GM04503 (cell line): Measurements from ENCODE around the gene C16orf90.
"Not testable (repeated sequence)": the region's sequence is repeated elsewhere in the genome, so short reads cannot be mapped to it uniquely, and the experiment has no call there.

ENCODE experiments used
- DNase-seq: peaks from one replicate; pipeline ENCODE4 v3.0.0-alpha.2; 2012; ENCODE audit warnings: low read depth

C16orf90 gene

GRCh38 chr16:3495176-3495575 is at the start of gene C16orf90:
Gene C16orf90 (minus strand): TSS chr16:3495489. CDS start chr16:3495421, 68 bp downstream.
- no peak for DNase-seq

- DNase-seq, result no peak
Observed at GRCh38 chr16:3542601-3543373, 47.5 kb upstream of the C16orf90 start.

- DNase-seq, result no peak
Observed at GRCh38 chr16:3541527-3542155, 46.4 kb upstream of the C16orf90 start.

GRCh38 chr16:3538222-3538621 is 42.9 kb upstream of the C16orf90 start:
- no peak for DNase-seq

- DNase-seq, result no peak
Observed at GRCh38 chr16:3536851-3537250, 41.6 kb upstream of the C16orf90 start.

- peak; percentile 68 for DNase-seq
Observed at GRCh38 chr16:3536271-3536731, 41.0 kb upstream of the C16orf90 start.

GRCh38 chr16:3534126-3534525 is 38.8 kb upstream of the C16orf90 start:
- no peak for DNase-seq

GRCh38 chr16:3532741-3533140 is 37.5 kb upstream of the C16orf90 start:
- no peak for DNase-seq

- no peak for DNase-seq
Observed at GRCh38 chr16:3530371-3530914, 35.2 kb upstream of the C16orf90 start.

GRCh38 chr16:3529175-3529574 is 33.9 kb upstream of the C16orf90 start:
- no peak for DNase-seq

- no peak for DNase-seq
Observed at GRCh38 chr16:3528406-3528805, 33.1 kb upstream of the C16orf90 start.

- DNase-seq, result not testable (repeated sequence)
Observed at GRCh38 chr16:3527216-3527829, 32.0 kb upstream of the C16orf90 start.

GRCh38 chr16:3525951-3526350 is 30.7 kb upstream of the C16orf90 start:
- DNase-seq, result no peak

GRCh38 chr16:3523281-3523680 is 28.0 kb upstream of the C16orf90 start:
- no peak for DNase-seq

GRCh38 chr16:3520841-3521240 is 25.6 kb upstream of the C16orf90 start:
- no peak for DNase-seq

GRCh38 chr16:3520413-3520812 is 25.1 kb upstream of the C16orf90 start:
- DNase-seq, result peak; percentile 73

- no peak for DNase-seq
Observed at GRCh38 chr16:3519581-3519980, 24.3 kb upstream of the C16orf90 start.

GRCh38 chr16:3518986-3519348 is 23.7 kb upstream of the C16orf90 start:
- no peak for DNase-seq

- no peak for DNase-seq
Observed at GRCh38 chr16:3518292-3518985, 23.1 kb upstream of the C16orf90 start.

- no peak for DNase-seq
Observed at GRCh38 chr16:3515897-3516296, 20.6 kb upstream of the C16orf90 start.

- peak; percentile 65 for DNase-seq
Observed at GRCh38 chr16:3514621-3515020, 19.3 kb upstream of the C16orf90 start.

GRCh38 chr16:3513892-3514583 is 18.7 kb upstream of the C16orf90 start:
- DNase-seq, result no peak
